ENCODE data around the gene CHST8.
"Not testable (repeated sequence)": the region's sequence is repeated elsewhere in the genome, so short reads cannot be mapped to it uniquely, and the experiment has no call there.

The CHST8 gene

DNA sequence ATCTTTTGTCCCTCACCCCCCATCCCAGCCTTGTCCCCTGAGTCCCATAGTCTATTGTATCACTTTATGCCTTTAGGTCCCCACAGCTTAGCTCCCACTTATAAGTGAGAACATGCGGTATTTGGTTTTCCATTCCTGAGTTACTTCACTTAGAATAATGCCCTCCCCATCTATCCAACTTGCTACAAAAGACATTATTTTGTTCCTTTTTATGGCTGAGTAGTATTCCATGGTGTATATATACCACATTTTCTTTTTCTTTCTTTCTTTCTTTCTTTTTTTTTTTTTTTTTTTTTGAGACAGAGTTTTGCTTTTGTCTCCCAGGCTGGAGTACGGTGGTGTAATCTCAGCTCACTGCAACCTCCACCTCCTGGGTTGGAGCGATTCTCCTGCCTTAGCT, 73.8 kb downstream of the CHST8 start:
- not testable (repeated sequence) for DNase-seq

DNA sequence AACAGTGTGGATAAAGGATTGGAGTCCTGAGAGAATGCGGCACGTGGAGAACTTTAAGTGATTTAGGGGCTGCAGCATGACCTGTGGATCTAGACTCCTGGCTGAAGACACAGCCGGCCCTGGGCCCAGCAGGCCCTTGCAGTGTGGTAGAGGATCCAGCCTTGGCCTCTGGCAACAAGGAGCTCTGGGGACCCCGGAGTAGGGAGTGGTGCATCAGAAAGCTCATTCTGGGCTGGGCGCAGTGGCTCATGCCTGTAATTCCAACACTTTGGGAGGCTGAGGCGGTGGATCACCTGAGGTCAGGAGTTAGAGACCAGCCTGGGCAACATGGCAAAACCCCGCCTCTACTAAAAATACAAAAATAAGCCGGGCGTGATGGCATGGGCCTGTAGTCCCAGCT, 76.0 kb downstream of the CHST8 start:
- DNase-seq = no peak

DNA sequence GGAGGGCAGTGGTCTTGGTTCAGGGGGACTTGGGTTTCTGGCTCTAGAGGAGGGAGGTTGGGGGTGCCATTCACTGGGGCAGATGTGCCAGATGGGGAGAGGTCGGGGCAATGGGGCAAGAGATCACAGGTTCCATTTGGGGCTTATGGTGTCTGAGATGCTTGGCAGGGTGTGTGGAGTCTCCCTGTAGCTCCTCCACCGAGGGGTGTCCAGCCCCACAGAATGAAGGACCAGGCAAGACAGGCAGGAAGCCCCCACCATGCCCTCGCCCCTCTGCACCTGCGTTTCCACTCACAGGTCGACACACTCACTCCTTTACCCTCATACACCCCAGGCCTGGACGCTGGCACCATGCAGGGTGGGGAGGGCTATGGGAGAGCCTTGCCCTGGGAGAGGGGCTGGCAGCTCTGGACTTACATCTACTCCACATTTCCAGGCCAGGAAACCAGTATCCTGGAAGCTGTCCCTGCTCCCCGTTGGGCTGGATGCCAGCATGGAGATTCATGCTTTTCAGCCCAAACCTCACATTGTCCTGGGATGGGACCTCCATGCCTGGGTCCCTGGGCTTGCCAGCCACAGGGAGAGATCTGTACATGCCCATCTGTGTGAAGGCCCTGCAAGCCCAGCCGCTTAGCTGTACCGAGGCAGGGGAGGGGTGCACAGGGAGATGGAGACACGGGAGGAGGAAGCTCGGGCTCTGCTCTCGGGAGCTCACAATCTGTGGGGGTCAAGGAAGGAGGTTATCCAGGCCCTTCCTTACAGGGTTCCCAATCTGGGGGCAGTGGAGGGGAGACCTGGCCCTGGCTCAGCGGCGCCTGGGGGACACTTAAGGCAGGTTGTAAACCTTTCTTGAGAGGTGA, 77.1 kb downstream of the CHST8 start:
- no peak for DNase-seq

DNA sequence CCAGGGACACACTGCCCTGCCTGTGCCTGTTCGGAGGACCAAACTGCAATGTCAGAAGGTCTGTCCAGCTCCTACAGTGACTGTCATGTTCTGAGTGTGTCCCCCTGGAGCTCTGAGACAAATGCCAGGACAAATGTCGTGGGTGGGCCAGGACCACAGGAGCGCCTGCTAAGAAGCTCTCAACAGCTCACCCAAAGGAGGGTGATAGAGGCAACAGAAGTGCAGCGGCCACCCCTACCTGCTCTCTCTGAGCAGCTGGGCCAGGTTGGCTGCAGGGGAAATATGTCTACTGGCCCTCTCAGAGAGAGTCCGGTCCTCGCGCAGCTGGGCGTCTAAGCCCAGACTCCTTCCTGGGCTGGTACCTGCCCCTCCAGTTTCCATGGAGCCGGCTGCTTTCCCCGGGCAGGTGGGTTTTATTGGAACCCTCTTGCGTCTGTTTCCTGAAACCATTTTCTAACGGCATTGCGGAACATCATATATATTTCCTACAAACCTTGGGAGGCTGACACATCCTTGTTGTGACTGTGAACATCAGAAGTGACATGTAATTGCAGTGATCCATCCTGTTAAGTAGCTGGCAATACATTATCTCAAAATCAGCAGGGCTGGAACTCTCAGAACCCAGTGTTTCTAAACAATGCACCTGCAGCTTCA, 78.1 kb downstream of the CHST8 start:
- DNase-seq = no peak

DNA sequence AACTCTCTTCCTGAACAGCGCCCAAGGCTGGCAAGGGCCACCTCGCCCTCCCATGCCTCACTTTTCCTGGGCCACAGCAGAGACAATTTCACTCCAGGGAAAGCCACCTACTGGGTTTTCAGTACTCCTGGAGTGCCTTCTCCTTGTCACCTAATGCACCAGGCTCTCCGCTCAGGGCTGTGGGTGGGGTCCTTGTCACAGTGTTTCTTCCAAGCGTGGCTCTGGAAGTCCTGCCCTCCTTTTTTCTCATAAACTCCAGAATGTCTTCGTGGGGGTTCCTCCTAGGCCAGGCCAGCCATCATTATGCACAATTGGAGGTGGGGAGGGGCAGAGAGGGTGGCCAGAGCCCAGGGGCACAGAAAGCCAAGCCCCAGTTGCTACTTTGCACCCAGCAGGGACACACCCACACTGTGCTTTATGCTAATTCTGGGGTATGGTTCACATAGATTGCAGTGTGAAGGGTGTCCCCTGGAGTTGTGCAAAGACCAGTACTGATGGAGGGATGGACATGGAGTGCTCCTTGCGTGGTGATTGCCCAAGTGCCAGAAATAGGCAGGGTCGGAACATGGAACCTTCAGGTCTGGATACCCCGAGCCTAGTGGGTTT, 78.8 kb downstream of the CHST8 start:
- DNase-seq = no peak

DNA sequence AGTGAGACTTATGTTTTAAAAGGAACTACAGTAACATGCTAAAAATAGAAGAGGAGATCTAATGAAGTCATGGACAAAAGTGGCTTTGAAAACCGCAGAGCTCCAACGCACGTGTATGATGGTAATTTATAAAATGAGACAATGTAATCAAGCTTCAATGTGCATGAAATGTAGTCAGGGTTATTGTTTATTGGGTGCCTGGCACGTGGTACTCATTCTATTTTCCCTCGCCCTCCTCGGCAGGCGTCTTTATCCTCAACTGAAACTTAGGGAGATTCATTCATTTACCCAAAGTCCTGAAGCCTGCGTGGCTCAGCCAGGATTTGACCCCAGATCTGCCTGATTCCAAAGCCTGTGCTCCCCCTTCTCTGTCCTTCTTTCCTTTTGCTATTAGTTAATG, 79.8 kb downstream of the CHST8 start:
- DNase-seq = no peak

DNA sequence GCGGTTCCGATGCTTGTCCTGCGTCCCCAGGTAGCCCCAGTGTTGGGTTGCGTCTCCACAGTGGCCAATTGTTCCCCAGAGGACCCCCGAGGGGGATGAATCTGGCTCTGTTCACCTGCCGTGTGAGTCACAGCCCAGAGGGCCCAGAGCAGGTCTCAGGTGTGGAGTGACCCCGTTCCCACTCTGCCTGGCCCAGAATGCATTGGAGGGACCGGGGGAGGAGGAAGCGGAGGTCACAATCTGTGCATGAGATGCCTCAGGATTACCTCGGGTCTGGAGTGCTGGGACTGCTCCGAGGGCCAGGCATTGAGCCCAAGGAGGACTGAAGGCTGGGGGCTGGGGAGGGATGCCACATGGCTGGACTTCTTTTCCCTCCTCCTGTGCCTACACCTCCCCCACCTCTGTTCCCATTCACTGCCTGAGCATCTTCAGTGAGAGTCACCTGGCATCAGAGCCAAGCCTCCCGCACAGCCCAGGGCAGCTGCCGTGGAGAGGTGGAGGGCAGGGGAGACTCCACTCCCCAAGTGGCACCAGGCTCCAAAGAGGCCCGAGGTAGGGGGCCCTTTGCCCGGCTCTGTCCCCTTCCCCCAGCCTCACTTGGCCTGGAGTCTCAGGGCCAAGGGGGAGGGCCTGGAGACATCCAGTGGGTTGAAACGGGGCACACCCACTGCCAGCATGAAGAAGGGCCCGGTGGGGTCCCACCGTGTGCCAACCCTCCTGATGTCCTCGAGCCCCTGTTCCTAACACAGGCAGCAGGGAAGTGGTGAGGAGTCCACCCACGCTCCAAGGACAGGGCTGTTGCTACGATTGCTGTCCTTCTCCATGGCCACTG, 81.1 kb downstream of the CHST8 start:
- DNase-seq = no peak

DNA sequence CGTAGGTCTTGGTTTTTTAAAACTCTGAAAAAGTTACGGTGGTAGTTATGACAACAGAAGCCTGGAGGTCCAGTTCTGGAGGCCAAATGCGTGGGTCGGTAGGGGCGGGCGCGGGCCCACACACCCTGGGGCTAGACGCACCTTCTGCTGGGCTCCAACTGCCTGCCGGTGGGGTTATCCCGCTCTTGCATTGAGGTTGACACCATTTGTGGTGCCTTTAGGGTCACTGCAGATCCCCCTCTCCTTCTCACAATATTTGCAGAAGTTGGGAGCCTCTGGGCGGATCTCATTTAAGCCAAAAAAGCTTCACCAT, 81.6 kb downstream of the CHST8 start:
- DNase-seq = no peak

DNA sequence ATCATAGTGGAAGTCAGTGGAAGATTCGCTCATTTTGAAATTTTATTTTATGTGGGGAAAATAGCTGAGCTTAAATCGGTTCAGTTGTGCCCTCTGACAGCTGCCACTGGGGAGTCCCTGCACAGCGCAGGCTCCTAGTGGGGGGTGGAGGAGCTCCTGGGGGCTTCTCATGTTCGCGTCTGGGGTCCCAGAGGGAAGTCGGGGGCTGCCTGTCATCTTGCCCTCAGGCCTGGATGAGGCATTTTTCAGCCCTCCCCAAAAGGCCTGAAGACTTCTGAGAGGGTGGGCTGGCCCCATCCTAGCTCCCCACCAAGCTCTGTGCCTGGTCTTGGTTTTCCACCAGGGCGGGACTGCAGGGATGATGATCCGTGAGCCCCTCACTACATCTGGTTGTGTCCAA, 82.1 kb downstream of the CHST8 start:
- DNase-seq = no peak

DNA sequence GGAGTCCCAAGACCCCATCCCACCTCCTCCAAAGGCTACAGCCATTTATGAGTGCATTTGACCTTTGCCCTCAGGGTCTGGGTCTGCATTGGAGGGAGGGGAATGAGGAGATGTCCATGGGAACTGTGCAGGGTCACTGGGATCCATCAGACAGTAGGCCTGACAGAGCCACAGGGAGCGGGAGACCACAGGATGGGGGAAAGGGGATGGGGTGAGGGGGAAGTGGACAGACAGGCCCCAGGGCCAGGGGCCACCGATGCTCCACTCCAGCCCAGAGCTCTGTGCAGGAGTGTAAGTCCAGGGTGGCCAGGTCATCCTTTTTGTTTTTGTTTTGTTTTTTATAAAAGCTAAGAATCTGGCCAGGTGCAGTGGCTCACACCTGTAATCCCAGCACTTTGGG, 82.5 kb downstream of the CHST8 start:
- DNase-seq = no peak

DNA sequence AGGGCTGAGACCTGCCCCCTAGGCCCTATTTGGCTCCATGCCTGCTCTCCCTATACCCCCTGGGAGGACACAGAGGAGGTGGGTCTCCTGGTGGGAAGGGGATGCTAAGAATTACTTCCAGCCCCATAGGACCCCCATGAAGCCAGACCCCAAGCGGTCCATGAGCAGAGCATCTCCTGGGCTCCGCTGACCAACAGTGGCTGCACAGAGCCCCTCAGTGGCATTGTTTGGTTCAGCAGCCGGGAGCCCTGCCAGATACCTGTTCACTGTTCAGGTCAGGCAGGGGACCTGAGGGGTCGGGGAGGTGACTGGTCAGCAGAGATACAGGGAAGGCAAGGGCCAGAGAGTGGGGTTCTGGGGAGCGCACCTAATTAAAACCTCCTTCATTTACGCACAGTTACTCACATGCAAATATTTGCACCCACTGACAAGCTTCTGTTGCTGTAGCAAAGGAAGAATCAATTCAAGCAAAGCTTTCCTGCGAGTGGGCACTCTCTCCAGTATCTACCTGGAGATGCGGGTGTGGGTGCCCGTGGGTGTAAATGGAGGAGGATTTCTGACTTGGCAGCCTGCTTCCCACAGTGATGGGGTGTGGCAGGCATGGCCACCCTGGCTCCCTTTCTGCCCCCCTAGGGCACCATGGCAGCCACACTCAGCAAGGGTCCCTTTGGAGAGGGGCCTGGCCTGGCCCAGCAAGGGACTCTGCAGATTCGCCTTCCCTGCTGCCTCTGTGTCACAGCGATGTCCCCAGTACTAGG, 83.5 kb downstream of the CHST8 start:
- DNase-seq = no peak

DNA sequence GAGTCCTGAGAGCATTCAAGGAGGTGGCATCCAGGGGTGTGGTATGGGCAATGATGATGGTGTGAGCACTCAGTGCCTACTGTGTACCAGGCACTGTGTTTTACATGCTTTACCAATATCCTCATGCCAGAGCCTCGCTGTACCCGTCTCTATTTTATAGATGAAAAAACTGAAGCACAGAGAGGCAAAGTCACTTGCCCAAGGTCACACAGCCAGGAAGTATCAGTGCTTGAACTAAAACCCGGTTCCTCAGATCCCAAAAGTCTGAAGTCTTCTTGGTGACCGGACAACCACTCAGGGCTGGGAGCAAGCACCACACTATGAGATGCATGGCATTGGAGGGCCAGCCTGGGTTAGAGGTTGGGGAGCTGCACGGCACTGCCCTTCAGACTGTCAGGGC, 84.1 kb downstream of the CHST8 start:
- DNase-seq = no peak

DNA sequence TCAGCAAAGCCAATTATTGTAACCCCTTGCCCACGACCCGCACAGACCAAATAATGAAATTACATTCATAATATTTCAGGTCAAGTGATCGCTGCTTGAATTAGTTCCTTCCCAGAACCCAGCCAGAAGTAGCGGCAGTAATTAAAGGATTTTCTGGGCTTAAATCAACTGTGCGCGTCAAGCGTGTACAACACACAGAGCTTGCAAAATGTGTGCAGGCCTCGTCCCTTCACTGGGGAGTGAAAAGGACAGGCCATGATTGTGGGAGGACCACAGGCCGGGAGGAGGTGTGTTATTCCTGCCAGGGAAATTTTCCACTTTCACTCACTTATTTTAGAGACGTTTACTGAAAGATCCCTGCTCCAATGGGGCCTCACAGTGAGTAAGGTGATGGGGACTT, 84.9 kb downstream of the CHST8 start:
- DNase-seq = no peak

DNA sequence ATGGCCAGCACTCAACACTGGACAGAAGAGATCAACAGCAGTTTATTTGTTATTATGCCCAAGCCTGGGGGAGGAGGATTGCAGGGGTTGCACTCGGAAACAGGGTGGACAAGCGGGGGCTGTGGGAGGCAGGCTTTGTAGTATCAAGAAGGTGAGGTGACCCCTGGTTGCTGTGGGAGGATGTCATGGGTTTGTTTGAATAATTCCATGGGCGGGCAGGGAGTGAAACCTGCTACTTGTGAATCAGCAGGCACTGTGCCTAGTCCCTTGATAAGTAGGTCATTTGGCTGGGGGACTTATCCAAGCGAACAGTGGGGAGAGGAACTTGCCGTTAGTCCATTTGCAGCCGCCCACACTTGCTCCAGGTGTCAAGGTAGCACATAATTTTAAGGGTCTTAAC, 90.5 kb downstream of the CHST8 start:
- DNase-seq = peak; percentile 44 to 50

DNA sequence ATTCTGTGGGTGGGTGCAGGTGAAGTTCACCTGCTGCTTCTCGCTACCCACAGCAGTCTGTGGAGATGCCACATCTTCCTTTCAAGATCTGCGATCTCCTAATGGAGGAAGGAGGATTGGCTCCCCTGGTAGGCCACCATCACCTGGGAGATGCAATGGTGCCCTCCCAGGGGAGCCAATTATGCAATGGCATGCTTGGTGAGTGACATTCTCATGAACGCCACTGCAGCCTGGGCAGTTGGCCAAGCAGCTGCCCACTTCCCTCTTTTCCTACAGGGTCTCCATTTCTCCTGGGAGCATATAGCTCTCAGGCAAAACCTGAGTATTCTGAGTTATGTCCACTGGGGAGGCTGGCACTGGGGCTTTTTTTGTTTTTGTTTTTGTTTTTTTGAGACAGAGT, 91.4 kb downstream of the CHST8 start:
- no peak for DNase-seq

DNA sequence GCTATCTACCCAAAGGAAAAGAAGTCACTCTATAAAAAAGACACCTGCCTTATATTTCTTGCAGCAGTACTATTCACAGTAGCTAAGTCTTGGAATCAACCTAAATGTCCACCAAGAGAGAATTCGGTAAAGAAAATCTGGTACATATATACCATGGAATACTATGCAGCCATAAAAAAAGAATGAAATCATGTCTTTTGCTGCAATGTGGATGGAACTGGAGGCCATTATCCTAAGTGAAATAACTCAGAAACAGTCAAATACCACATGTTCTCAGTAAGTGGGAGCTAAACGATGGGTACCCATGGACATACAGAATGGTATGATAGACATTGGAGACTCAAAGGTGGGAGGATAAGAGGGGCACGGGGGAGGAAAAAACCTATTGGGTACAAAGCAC, 92.4 kb downstream of the CHST8 start:
- no peak for DNase-seq

DNA sequence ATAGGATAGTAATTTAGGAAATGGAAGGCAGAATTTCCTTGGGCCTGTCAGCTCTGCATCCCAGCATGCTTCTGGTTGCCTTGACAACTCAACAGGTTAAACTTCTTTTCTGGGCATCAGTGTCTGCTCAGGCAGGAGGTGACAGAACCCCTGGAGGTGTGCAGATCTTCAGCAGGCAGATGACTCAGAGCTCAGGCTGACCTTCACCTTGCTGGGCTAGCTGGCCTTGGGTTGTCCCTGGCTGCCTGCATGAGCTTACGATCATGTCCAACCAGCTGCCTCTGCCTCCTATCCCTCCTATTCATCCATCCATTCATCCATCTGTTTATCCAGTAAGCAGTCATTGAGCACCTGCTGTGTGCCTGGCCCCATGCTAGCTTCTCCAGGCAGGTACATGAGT, 93.7 kb downstream of the CHST8 start:
- DNase-seq = no peak

DNA sequence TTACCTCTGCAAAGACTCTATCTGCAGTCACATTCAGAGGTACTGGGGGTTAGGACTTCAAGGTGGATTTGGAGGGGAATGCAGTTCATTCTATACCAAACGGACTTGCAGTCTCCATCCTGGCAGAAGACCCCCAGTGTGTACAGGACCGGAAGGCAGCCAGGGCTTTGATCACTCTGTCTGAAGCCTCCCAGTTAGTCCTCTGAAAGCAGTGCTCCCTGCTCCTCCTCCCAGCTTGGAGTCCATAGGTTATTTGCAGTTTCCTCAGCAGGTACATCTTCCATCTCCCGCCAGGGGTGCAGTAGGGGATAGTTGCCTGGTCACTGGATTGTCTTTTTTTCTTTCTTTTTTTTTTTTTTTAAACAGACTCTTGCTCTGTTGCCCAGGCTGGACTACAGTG, 96.1 kb downstream of the CHST8 start:
- DNase-seq = no peak

DNA sequence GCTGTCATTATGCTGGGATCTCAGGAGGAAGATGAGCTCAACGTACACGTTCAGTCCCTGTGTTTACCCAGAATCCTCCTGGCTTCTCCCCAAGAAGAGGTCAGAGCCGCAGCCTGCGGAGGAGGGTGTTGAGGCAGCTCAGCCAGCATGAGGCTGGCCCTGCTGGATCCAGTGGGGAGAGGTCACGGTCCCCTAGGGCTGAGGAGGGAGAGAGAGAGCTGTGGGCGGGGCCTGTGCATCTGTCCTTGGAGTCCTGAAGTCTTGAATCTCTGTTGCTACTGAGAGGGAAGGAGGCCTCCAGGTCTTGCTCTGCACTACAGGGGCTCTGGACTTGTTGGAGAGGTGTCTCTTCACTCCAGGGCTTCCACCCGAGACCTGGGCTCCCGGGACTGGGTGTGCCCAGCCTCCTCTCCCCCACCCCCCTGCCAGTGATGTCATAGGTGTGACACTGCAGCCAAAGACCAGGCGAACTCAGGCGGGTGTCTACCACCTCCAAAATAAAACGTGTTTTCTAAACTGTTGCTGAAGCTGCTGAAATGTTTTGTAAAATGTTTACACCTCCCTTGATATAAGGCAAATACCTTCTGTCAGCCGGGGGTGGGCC, 97.0 kb downstream of the CHST8 start:
- DNase-seq = no peak

DNA sequence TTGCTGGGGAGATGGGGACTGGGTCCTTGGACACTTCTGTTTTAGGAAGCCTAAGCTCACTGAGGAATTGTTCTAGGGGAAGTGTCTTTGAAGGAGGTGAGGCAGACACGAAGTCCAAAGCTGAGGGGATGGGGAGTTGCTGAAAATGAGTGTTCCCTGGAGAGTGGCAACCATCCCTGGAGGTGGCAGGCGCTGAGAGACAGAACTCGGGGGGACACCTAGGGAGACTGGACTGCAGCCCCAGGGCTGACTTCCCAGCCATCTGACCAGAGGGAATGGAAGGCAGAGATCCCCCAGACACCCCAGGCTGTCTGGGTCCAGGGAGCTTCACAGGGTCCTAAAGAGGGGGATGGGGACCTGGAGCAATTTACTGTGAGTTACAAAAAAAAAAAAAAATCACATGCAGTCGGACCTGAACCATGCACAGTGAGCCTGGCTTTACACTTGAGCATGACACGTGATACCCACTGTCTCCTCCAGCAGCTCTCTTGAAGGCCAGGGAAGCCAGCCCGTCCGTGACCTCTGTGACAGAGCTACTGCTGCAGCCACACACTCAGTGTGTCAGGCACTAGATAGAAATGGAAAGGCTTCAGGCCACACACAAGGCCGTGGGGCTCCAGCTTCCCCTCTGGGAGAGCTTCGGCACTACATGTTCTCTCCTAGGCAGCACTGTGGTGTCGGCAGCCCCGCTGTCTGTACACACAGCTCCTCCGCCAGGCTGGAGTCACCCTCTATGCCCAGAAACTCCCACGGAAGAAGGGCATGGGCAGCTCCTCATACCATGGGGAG, 97.8 kb downstream of the CHST8 start:
- DNase-seq = no peak

DNA sequence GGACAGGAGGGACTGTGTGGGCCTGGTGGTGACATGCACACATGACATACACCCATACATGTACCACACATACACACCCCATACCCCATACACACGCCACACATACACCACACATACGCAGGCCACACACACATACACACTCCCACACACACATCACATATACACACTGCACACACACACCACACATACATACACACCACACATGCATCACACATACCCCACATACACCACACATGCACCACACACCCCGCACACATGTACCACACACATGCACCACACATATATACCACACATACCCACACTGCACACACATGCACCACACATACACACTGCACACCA, 98.4 kb downstream of the CHST8 start:
- DNase-seq = no peak

Measured in cerebellar nuclear complex (tissue), 1 donor.